GM21529 (cell line): ENCODE measurements around the gene LPCAT2.

Experiments used
- ATAC-seq: cut with Tn5 transposase; IDR thresholded peaks from one replicate; pipeline ENCODE4 v1.9.1; 2021; ENCODE audit not compliant: unreplicated experiment

The LPCAT2 gene

GRCh38 chr16:55540221-55540620 lies 31.3 kb downstream of the LPCAT2 start:
- no peak for ATAC-seq

- no peak for ATAC-seq
Observed at GRCh38 chr16:55542459-55543082, 33.7 kb downstream of the LPCAT2 start.

- ATAC-seq = no peak
Observed at GRCh38 chr16:55543472-55543871, 34.6 kb downstream of the LPCAT2 start.

GRCh38 chr16:55552621-55553020 lies 43.7 kb downstream of the LPCAT2 start:
- no peak for ATAC-seq

- no peak for ATAC-seq
Observed at GRCh38 chr16:55555436-55555835, 46.6 kb downstream of the LPCAT2 start.

- no peak for ATAC-seq
Observed at GRCh38 chr16:55557186-55557585, 48.3 kb downstream of the LPCAT2 start.

- ATAC-seq = no peak
Observed at GRCh38 chr16:55559233-55559632, 50.4 kb downstream of the LPCAT2 start.

- no peak for ATAC-seq
Observed at GRCh38 chr16:55559933-55560516, 51.2 kb downstream of the LPCAT2 start.

- ATAC-seq = no peak
Observed at GRCh38 chr16:55561319-55561848, 52.5 kb downstream of the LPCAT2 start.

GRCh38 chr16:55562936-55563335 lies 54.1 kb downstream of the LPCAT2 start:
- no peak for ATAC-seq

GRCh38 chr16:55563797-55564196 lies 54.9 kb downstream of the LPCAT2 start:
- ATAC-seq = no peak

- no peak for ATAC-seq
Observed at GRCh38 chr16:55565086-55565485, 56.2 kb downstream of the LPCAT2 start.

- no peak for ATAC-seq
Observed at GRCh38 chr16:55566432-55567175, 57.7 kb downstream of the LPCAT2 start, which contains the start of gene CAPNS2. CAPNS2 (plus strand) TSS chr16:55566684; CDS start chr16:55566757, 73 bp downstream.

- ATAC-seq = no peak
Observed at GRCh38 chr16:55567382-55567781, 58.5 kb downstream of the LPCAT2 start.

GRCh38 chr16:55568207-55568606 lies 59.3 kb downstream of the LPCAT2 start:
- ATAC-seq = no peak

- ATAC-seq = no peak
Observed at GRCh38 chr16:55569025-55569424, 60.2 kb downstream of the LPCAT2 start.

- no peak for ATAC-seq
Observed at GRCh38 chr16:55570159-55570558, 61.3 kb downstream of the LPCAT2 start.

- no peak for ATAC-seq
Observed at GRCh38 chr16:55571191-55571897, 62.5 kb downstream of the LPCAT2 start.

- ATAC-seq = no peak
Observed at GRCh38 chr16:55572439-55572838, 63.6 kb downstream of the LPCAT2 start.

GRCh38 chr16:55574811-55575210 lies 65.9 kb downstream of the LPCAT2 start:
- no peak for ATAC-seq

GRCh38 chr16:55575496-55575895 lies 66.6 kb downstream of the LPCAT2 start:
- no peak for ATAC-seq
